GM18517 (cell line): ENCODE data around the gene SEPHS1.
"Not testable (repeated sequence)": the region's sequence is repeated elsewhere in the genome, so short reads cannot be mapped to it uniquely, and the experiment has no call there.

Source experiments
- ATAC-seq: cut with Tn5 transposase; IDR thresholded peaks from one replicate; pipeline ENCODE4 v1.9.1; 2021; ENCODE audit warnings: mild to moderate bottlenecking, moderate library complexity; ENCODE audit not compliant: unreplicated experiment

SEPHS1 gene

DNA sequence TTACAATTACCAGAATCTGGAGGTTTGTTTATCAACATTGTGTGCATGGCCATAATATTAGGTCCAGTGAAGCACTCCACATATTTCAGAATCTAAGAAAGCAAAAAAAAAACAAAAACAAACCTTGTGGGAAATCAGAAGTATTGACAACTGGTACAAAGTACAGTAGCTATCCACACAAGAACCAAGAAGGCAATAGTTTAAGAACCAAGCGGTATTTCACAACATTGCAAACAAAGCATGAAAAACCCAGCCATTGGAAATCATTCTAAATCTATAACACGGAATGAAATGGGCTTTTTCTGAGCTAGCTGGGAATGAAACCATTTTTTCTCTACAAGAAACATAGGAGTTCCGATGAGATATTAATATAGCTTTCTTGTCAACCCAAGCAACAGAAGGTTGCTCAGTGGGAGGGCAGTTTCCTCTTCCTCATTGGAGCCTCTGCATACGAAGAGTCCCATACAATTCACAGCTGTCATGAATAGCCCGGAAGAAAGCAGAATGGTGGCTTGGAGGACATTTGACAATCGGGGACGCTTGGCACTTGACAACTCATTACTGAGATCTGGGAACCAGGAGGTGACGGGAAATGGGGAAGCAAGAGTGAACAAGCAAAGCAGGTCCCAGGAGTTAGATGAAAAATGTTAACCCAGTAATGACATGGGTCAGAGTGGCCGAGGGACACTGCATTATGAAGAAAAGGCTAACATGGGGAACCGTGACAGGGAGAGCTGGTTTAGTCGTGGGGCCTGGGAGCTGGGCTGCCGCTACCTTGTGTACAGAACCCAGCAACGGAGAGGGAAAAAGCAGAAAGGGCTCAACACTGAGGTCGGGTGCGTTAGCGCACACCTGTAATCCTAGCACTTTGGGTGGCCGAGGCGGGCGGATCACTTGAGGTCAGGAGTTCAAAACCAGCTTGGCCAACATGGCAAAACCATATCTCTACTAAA lies 56.0 kb downstream of the SEPHS1 start:
- ATAC-seq = no peak

DNA sequence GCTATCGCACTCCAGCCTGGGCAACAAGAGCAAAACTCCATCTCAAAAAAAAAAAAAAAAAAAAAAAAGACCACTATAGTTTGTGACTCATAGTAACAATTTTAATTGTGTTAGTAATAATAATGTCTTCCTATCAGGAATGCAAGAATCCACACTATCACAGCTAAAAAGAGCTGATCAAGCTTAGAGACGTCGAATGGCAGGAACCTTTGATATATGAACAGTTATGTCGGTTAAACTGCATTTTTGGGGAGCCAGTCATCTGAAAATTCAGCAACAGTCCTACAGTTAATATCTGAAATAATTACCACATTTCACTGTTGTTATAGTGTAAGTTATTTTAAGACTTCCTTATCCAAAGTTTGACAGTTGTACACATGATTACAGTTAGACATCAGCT lies 57.0 kb downstream of the SEPHS1 start:
- ATAC-seq = no peak

DNA sequence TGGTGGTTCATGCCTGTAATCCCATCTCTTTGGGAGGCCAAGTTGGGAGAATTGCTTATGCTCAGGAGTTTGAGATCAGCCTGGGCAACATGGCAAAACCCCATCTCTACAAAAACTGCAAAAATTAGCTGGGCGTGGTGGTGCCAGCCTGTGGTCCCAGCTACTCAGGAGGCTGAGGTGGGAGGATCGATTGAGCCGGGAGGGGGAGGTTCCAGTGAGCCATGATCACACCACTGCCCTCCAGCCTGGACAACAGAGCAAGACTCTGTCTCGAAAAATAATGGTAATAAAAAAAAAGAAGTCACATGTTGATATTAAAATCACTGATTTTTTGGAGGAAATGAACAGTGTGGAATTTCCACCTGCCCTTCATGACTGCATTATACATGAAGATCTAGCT lies 64.0 kb downstream of the SEPHS1 start:
- no peak for ATAC-seq

DNA sequence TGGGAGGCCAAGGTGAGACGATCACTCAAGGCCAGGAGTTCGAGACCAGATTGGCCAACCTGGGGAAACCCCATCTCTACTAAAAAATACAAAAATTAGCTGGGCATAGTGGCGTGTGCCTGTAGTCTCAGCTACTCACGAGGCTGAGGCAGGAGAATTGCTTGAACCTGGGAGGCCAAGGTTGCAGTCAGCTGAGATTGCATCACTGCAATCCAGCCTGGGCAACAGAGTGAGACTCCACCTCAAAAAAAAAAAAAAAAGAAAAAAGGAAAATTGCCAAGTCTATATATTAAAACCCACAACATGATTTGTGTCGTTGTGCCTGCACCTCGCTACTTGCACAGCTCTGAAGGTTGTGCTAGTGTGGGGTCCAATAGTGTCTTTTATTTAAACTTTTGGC lies 65.7 kb downstream of the SEPHS1 start:
- not testable (repeated sequence) for ATAC-seq

DNA sequence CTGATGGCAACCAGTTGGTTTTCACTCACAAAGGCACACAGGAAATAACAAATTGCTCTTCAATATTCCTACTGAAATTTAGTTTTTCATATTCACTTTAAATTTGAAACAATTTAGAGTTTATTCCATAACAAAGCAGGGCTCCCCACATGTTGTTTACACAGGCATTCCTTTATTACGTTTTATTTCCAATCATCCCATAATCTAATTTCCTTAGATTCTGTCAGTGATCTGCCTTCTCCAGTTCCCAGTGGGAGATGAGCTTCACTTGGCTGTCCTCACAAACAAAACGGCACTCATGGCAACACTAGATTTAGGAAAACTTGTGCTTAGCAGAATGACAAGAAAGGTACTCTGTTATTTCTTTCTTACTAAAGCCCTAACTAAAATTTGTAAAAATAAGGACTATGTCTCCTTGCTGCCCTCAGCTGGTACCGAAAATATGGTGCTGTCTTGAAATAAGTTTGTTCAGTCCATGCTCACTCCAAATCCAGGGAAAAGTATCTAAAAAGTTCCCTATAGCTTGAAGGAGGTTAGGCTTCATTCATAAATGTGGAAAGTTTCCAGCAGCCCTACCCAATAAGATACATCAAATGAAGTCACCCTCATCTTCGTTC lies 71.2 kb downstream of the SEPHS1 start:
- ATAC-seq = no peak

DNA sequence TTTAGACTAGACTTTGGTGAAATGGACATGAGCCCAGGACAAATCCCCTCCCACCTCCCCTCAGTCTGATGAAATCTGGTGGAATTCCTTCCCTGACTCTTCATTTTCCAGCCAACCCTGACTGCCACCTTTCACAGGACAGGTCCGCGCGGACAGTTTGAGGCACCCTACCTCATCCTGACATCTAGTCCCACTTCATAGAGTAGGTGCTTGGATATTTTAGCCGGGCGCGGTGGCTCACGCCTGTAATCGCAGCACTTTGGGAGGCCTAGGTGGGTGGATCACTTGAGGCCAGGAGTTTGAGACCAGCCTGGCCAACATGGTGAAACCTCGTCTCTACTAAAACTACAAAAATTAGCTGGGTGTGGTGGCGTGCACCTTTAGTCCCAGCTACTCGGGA lies 71.9 kb downstream of the SEPHS1 start:
- not testable (repeated sequence) for ATAC-seq

DNA sequence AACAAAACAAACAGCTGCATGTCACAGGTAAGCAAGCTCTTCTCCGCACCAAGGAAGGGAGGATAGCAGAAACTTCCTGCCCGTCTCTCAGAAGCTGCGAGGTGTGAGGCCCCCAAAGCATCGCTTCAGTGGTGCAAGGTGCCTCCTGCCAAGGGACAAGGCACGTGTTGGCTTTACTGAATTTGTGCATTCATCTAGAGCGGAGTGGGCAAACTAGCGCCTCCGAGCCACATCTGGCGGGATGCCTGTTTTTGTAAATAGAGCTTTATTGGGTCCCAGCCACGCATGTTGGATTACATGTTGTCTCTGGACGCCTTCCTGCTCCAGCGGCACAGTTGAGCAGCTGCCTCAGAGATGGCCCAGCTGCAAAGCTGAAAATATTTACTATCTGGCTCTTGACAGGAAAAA lies 75.9 kb downstream of the SEPHS1 start:
- no peak for ATAC-seq

DNA sequence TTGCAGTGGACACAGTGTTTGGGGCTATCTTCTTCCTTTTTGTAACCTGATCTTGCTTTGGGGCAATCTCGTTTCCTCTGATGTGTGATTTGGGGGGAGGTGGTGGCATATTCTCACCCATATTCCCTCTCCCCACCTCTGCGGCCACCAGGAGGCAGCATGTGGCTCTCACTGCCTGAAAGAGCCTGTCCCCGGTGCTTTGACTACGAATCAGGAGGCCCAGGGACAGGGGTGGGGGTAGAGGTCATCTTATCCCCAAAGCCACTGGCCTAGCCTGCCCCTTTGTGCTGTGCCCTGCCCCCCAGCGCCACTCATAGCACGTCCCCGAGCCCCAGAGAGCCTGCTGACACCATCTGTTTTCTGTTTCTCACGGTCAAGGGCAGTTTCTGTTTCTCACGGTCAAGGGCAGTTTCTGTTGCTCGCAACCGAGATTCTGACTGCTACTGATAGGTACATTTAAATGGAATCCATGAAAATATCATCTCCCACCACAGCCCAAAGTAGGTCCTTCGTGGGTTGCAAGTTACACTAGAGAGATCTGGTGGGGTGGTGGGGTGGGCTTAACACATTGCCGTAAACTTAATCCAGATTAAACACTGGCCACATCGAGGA lies 76.4 kb downstream of the SEPHS1 start:
- no peak for ATAC-seq

DNA sequence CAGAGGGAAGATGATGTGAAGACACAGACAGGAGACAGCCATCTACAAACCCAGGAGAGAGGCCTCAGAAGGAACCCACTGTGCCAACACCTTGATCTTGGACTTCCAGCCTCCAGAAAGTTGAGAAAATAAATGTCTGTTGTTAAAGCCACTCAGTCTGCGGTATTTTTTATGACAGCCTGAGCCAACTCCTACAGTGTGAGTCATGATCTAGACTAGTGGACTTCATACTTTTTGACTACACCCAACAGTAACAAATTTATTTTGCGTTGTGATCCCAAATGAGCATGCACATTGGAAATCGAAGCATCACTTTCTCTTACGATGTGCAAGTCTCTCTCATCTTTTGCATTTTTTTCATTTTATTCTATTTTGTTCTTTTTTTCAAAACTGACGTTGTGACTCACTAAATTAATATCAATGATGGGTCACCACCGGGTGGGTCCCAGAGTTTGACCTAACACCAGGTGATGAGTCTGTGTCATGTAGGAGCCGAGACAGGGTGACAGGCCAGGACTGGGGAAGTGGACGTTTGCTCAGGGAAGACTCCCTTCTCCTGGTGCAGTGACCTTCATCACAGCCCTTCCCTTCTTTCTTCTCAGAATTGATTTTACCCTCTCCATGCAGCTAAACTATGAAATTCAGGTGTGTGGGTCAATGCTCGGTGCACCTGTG lies 77.1 kb downstream of the SEPHS1 start:
- no peak for ATAC-seq

DNA sequence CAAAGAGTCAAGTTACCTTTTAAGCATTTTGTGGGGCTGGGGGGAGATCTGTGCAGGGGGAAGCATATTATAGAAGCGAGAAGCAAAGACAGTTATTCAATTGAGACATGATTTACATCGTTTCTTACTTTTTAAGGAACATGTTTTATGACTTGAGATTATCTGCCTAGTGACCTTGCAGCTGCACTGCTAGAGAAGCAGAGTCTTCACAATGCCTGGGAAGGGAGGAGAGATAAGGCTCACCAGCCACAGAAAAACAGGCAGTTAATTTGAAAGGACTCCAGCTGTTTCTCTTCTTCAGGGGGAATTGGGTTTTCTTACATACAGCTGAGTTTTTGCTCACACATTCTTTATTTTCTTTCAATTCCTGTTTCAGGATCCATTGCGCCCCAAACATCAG lies 79.3 kb downstream of the SEPHS1 start:
- no peak for ATAC-seq

DNA sequence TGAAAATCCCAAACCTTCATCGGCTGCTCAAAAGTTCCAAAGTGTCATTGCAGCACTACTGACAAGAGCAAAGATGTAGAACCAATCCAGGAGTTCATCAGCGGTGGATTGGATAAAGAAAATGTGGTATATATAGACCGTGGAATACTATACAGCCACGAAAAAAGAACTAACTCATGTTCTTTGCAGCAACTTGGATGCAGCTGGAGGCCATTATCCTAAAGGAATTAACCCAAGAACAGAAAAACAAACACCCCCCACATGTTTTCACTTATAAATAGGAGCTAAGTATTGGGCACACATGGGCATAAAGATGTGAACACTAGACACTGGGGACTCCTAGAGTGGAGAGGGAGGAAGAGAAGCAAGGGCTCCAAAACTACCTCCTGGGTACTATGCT lies 79.8 kb downstream of the SEPHS1 start:
- no peak for ATAC-seq
